NCI-H187 treated with DMSO at 0.1 percent for 48 hours (cell line): ENCODE data around the gene CTSF.

ENCODE experiments used
- DNase-seq: peaks from one replicate; lab custom pipeline; 2025; lab: John Stamatoyannopoulos, UW

Gene CTSF

GRCh38 chr11:66532784-66533183 lies 35.6 kb downstream of the CTSF start:
- no peak for DNase-seq

- no peak for DNase-seq
Observed at GRCh38 chr11:66531841-66532240, 36.6 kb downstream of the CTSF start.

- DNase-seq = no peak
Observed at GRCh38 chr11:66530927-66531709, 37.3 kb downstream of the CTSF start.

GRCh38 chr11:66529655-66530054 lies 38.8 kb downstream of the CTSF start:
- DNase-seq = no peak

GRCh38 chr11:66529069-66529468 lies 39.3 kb downstream of the CTSF start:
- no peak for DNase-seq

- DNase-seq = no peak
Observed at GRCh38 chr11:66524304-66525040, 43.9 kb downstream of the CTSF start.

GRCh38 chr11:66523611-66524010 lies 44.8 kb downstream of the CTSF start:
- DNase-seq = no peak
